OCI-LY1 (cell line): ENCODE data around the gene MEAF6.

Experiments
- H2AFZ ChIP-seq: fragments of 200-600 bp; sonication (generic), shearing (Covaris generic); 2 replicates; pipeline ENCODE4 v1.6.0; 2014; ENCODE audit warnings: antibody characterized with exemption, mild to moderate bottlenecking, low read length
- H3F3A ChIP-seq: fragments of 200-600 bp; sonication (generic), shearing (Covaris generic); 2 replicates; pipeline ENCODE4 v1.6.0; 2014; ENCODE audit warnings: mild to moderate bottlenecking, antibody characterized with exemption, low read length, moderate library complexity; ENCODE audit not compliant: insufficient read depth
- H3K27ac ChIP-seq: fragments of 200-600 bp; sonication (generic); 2 replicates; pipeline ENCODE4 v1.5.1; 2014; ENCODE audit warnings: low read length, mixed run types, mild to moderate bottlenecking, low read depth; ENCODE audit not compliant: poor library complexity, severe bottlenecking
- H3K27me3 ChIP-seq: fragments of 200-600 bp; sonication (generic); 2 replicates; pipeline ENCODE4 v1.6.0; 2014; ENCODE audit warnings: antibody characterized with exemption, mild to moderate bottlenecking, low read length, moderate library complexity; ENCODE audit not compliant: insufficient read depth
- H3K36me3 ChIP-seq: fragments of 200-600 bp; sonication (generic); 2 replicates; pipeline ENCODE4 v1.6.1; 2014; ENCODE audit warnings: mild to moderate bottlenecking, antibody characterized with exemption, low read length, moderate library complexity, mixed read lengths; ENCODE audit not compliant: insufficient read depth
- H3K4me1 ChIP-seq: fragments of 200-600 bp; sonication (generic); 2 replicates; pipeline ENCODE4 v1.5.1; 2014; ENCODE audit warnings: mild to moderate bottlenecking, low read length, moderate library complexity; ENCODE audit not compliant: insufficient read depth, severe bottlenecking
- H3K4me2 ChIP-seq: fragments of 200-600 bp; sonication (generic), shearing (Covaris generic); 2 replicates; pipeline ENCODE4 v1.6.1; 2014; ENCODE audit warnings: low read length
- H3K4me3 ChIP-seq: fragments of 200-600 bp; sonication (generic); 2 replicates; pipeline ENCODE4 v1.5.1; 2014; ENCODE audit warnings: low read length, low read depth, mild to moderate bottlenecking, mixed read lengths; ENCODE audit not compliant: poor library complexity, severe bottlenecking
- H3K79me2 ChIP-seq: fragments of 200-600 bp; shearing (Covaris generic); 2 replicates; pipeline ENCODE4 v1.6.1; 2016; ENCODE audit warnings: mixed run types, low read length, mixed read lengths; ENCODE audit not compliant: insufficient read depth
- H3K9ac ChIP-seq: fragments of 200-600 bp; sonication (generic), shearing (Covaris generic); 2 replicates; pipeline ENCODE4 v1.6.1; 2014; ENCODE audit warnings: mild to moderate bottlenecking, low read length, mixed read lengths
- H3K9me2 ChIP-seq: fragments of 200-600 bp; sonication (generic), shearing (Covaris generic); 2 replicates; pipeline ENCODE4 v1.6.1; 2014; ENCODE audit warnings: low read depth, mild to moderate bottlenecking, low read length, mixed read lengths
- H3K9me3 ChIP-seq: fragments of 200-600 bp; shearing (Covaris generic); 2 replicates; pipeline ENCODE4 v1.6.1; 2014; ENCODE audit warnings: low read length, mixed read lengths
- H4K20me1 ChIP-seq: fragments of 200-600 bp; sonication (generic), shearing (Covaris generic); 2 replicates; pipeline ENCODE4 v1.6.0; 2016; ENCODE audit warnings: mild to moderate bottlenecking, low read length; ENCODE audit not compliant: insufficient read depth
- EZH2 ChIP-seq: fragments of 200-600 bp; sonication (generic), shearing (Covaris generic); IDR thresholded peaks from 2 replicates; pipeline ENCODE4 v1.8.0; 2017; ENCODE audit warnings: borderline replicate concordance, mixed run types, mild to moderate bottlenecking, antibody characterized with exemption, low read length, moderate library complexity, mixed read lengths
- TF ChIP-seq, protein P1 (sequence below): fragments of 200-600 bp; sonication (generic), shearing (Covaris generic); IDR thresholded peaks from 2 replicates; pipeline ENCODE4 v1.5.1; 2017; ENCODE audit warnings: mild to moderate bottlenecking, antibody characterized with exemption, low read length, moderate library complexity, mixed read lengths

MEAF6 gene

DNA sequence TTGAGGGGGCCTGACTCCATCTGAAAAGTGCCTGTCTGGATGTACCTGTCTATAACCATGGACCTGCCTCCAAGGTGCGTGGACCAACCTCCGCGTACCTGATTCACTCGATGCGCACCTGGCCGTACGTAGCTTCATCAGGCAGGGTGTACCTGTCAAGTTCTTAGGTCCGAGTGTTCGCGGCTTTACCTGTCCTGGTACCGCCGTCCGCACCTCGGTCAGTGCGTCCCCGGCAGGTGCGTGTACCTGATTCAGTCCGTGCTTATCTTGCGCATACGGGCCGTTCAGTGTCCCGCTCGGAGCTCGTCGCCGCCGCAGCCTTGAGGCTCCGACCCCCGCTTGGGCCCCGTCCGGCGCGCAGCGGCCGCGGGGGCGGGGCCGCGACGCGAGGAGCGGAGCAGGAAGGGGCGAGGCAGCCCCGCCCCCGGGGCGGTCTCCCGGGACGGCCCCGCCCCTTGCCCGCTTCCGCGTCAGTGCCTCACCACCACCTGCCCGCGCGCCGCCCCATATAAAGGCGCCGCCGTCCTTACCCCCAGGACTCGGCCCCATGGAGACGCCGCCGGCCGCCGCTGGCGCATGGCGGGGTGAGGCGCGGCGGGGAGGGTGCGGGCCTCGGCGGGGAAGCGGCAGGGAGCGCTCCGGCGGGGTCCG is 40.4 kb downstream of the MEAF6 start, which contains the start of gene ZC3H12A:
ZC3H12A (plus strand) TSS at position 535 of the 651 bp plus-strand sequence. CDS start 917 bp downstream, outside the sequence.
- Histone ChIP-seq H3K36me3 (peaks cover 27% of the 10 kb centered on the region), H3F3A (peaks cover 7% of the 10 kb centered on the region; the same call in 1 of the 2 replicates), H3K9ac (peak within 1 kb of the TSS; percentile 94), H3K27ac (peak within 1 kb of the TSS; percentile 95), H4K20me1 (no peaks in the 10 kb centered on the region), H3K4me1 (peaks cover 52% of the 10 kb centered on the region), H3K4me2 (peak within 1 kb of the TSS; percentile 89), H3K9me2 (no peaks in the 10 kb centered on the region), H3K27me3 (no peaks in the 10 kb centered on the region), H3K4me3 (peak within 1 kb of the TSS; percentile 97), H2AFZ (no peak within 1 kb of the TSS; the same call in 1 of the 2 replicates), H3K79me2 (peaks cover 8% of the 10 kb centered on the region; the same call in 1 of the 2 replicates), H3K9me3 (no peaks in the 10 kb centered on the region)
- TF ChIP-seq, protein P1, sequence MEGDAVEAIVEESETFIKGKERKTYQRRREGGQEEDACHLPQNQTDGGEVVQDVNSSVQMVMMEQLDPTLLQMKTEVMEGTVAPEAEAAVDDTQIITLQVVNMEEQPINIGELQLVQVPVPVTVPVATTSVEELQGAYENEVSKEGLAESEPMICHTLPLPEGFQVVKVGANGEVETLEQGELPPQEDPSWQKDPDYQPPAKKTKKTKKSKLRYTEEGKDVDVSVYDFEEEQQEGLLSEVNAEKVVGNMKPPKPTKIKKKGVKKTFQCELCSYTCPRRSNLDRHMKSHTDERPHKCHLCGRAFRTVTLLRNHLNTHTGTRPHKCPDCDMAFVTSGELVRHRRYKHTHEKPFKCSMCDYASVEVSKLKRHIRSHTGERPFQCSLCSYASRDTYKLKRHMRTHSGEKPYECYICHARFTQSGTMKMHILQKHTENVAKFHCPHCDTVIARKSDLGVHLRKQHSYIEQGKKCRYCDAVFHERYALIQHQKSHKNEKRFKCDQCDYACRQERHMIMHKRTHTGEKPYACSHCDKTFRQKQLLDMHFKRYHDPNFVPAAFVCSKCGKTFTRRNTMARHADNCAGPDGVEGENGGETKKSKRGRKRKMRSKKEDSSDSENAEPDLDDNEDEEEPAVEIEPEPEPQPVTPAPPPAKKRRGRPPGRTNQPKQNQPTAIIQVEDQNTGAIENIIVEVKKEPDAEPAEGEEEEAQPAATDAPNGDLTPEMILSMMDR: no peak
- TF ChIP-seq EZH2: no peak

DNA sequence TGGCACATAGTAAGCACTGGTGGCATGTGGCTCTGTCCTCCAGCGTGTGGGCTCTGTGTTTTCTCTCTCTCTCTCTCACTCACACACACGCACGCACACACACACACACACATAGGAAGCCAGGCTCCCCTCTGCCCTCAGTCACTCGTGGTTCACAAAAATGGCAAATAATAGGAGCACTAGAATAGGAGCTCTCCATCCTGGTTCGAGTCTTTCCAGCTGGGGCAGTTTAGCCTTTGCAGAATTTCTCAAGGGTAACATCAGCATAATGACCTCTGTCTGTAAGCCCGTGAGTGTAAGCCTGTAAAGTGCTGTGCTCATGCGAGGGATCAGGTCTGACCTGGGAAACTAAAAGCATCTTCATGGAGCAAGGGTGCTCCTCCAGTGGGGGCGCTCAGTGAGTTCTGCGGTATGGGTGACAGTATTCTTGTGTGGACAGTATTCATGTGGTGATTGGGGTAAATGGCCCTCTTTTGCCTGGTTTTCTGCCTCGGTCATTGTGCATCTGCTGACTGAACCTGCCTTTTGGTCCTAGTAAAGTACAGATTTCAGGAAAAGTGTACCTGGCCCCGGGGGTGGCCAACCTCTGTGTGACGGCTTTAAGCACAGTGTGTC is 41.0 kb downstream of the MEAF6 start:
- H3K9me3 ChIP-seq: no peaks in the 10 kb centered on the region
- peak overlapping the region; percentile 97 for H3K4me3 ChIP-seq
- H3K27me3 ChIP-seq: no peaks in the 10 kb centered on the region
- H2AFZ ChIP-seq: no peak overlapping the region
- H3K79me2 ChIP-seq: peaks cover 8% of the 10 kb centered on the region; the same call in 1 of the 2 replicates
- no peak for TF ChIP-seq EZH2
- TF ChIP-seq, protein P1: peak; percentile 38; the same call in 1 of the 2 replicates
- peak overlapping the region; percentile 68; the same call in 1 of the 2 replicates for H3K9ac ChIP-seq
- H3K4me1 ChIP-seq: peaks cover 46% of the 10 kb centered on the region
- H3K4me2 ChIP-seq: peak overlapping the region; percentile 89
- no peaks in the 10 kb centered on the region for H3K9me2 ChIP-seq
- peaks cover 5% of the 10 kb centered on the region; the same call in 1 of the 2 replicates for H3F3A ChIP-seq
- H3K36me3 ChIP-seq: peaks cover 25% of the 10 kb centered on the region
- no peak overlapping the region for H3K27ac ChIP-seq
- no peaks in the 10 kb centered on the region for H4K20me1 ChIP-seq

DNA sequence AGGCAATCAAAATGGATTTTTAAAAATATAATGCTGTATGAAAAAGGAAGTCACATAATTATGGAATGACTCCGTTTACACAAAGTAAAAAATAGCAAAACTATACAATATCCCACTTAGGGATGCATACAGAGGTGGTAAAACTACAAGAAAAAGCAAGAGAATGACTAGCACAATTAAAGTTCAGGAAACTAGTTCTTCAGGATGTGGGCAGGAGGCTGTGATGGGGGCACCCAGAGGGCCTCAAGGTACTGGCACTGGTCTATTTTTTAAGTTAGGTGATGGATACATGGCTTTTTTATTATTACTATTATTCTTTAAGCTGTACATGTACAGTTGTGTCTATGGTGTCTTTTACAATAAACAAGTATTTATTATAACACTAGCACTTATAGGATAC is 41.6 kb downstream of the MEAF6 start:
- Histone ChIP-seq H3K4me2 (no peak overlapping the region), H3K79me2 (peaks cover 8% of the 10 kb centered on the region; the same call in 1 of the 2 replicates), H3K9me3 (no peaks in the 10 kb centered on the region), H3K36me3 (peaks cover 19% of the 10 kb centered on the region), H3K4me1 (peaks cover 40% of the 10 kb centered on the region), H3K27ac (no peak overlapping the region), H3K9me2 (no peaks in the 10 kb centered on the region), H3F3A (no peaks in the 10 kb centered on the region; the same call in 1 of the 2 replicates), H2AFZ (no peak overlapping the region), H3K9ac (no peak overlapping the region), H3K4me3 (no peak overlapping the region), H3K27me3 (no peaks in the 10 kb centered on the region), H4K20me1 (no peaks in the 10 kb centered on the region)
- TF ChIP-seq, protein P1: no peak
